ENCODE results near the gene RPS5.

DNA sequence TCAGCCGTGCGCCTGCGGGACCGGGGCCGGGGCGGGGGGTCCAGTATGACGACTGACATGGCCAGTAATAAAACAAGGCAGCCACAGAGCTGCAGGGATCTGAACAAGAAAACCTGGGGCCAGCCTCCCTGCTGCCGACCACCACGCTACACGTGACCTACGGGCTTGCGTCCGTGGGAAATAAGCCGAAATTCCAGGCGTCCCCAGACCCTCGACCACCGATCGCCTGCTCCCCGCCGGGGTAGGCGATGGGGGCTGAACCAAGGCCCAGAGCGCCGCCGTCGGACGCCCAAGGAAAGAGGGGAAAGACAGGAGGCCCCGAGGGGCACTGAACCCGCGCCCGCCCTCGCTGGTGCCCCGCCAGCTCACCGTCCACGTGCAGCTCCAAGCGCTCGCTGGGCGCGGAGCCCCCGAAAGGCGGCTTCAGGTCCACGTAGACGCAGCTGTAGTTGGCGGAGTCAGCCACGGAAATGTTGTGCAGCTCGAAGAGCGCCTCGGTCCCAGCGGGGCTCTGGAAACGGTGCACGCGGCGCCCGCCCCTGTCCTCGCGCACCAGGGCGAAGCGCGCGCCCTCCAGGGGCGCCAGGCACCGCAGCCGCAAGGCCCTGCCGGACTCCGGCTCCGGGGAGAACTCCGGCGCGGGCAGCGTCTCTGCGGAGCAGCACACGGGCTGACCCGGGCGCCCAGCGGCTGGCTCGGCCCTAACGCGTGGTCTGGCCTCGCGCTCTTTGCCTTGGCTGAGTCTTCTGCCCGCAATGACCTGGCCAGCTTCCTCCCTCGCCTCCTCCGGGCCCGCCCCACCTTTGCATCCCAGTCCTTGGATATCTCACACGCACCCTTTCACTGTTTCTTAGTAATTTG is 36.8 kb upstream of the RPS5 start:
- TF ChIP-seq, protein P1, sequence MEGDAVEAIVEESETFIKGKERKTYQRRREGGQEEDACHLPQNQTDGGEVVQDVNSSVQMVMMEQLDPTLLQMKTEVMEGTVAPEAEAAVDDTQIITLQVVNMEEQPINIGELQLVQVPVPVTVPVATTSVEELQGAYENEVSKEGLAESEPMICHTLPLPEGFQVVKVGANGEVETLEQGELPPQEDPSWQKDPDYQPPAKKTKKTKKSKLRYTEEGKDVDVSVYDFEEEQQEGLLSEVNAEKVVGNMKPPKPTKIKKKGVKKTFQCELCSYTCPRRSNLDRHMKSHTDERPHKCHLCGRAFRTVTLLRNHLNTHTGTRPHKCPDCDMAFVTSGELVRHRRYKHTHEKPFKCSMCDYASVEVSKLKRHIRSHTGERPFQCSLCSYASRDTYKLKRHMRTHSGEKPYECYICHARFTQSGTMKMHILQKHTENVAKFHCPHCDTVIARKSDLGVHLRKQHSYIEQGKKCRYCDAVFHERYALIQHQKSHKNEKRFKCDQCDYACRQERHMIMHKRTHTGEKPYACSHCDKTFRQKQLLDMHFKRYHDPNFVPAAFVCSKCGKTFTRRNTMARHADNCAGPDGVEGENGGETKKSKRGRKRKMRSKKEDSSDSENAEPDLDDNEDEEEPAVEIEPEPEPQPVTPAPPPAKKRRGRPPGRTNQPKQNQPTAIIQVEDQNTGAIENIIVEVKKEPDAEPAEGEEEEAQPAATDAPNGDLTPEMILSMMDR (IDR thresholded peaks at IDR 0.05), result no peak
- TF ChIP-seq POLR2A (IDR thresholded peaks at IDR 0.05), result no peak

Measured in prostate gland (tissue), 2 donors.